Measurements from ENCODE around the gene NKD2.
"Not testable (repeated sequence)": the region's sequence is repeated elsewhere in the genome, so short reads cannot be mapped to it uniquely, and the experiment has no call there.

The NKD2 gene

GRCh38 chr5:1014781-1015221 is 6.2 kb downstream of the NKD2 start:
- DNase-seq: no peak

DNA sequence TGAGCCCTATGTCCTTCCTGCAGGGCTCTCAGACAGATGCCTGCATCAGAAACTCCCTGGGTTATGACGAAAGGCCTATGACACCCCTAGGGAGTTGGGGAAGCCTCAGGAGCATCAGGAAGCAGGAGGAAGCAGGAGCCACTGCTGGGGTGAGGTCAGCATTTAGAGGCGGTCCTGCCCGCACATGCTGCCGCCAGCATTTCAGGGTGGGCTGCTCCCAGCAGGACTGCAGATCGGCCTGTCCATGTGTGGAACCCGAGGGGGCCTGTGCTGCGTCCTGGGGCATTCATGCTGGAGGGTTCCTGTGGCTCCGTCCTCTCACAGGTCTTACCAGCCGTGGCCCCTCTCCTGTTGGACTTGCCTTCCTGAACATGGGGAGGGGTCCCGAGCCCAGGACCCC is 6.9 kb downstream of the NKD2 start:
- DNase-seq: no peak

- no peak for DNase-seq
These were observed 7.4 kb downstream of the NKD2 start for GRCh38 chr5:1016036-1016435.

DNA sequence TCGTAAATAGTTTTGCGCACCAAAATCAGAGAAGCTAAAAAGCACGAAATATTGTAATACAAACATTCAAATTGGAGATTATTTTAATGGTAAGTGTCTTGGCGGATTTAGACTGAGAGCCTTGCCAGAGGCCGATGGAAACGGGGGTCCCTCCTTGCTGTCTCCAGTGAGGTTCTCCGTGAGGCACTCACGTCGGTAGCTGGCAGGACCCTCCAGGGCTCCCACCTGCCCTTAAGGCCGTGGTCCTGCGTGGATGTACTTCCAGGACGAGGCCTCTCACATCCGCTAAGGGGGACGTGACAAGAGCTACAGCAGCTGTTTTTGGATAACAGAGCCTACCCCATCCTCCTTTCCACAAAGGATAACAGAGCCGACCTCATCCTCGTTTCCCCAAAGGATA is 7.9 kb downstream of the NKD2 start:
- no peak for DNase-seq

DNA sequence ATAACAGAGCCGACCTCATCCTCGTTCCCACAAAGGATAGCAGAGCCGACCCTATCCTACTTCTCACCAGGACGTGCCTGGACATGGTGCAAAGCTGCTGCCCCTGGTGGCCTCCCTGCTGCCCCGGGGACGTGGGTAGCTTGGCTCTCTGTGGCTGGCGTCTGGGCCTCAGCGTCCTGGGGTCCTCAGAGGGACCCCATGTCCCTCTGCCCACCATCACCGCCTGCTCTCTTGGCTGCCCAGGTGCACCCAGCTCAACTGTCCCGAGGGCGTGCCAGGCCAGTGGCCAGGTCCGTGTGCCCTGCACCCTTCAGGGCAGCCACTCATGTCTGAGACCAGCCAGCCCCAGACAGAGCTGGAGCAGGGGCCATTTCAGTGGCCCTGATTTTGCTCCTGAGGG is 8.5 kb downstream of the NKD2 start:
- no peak for DNase-seq

DNA sequence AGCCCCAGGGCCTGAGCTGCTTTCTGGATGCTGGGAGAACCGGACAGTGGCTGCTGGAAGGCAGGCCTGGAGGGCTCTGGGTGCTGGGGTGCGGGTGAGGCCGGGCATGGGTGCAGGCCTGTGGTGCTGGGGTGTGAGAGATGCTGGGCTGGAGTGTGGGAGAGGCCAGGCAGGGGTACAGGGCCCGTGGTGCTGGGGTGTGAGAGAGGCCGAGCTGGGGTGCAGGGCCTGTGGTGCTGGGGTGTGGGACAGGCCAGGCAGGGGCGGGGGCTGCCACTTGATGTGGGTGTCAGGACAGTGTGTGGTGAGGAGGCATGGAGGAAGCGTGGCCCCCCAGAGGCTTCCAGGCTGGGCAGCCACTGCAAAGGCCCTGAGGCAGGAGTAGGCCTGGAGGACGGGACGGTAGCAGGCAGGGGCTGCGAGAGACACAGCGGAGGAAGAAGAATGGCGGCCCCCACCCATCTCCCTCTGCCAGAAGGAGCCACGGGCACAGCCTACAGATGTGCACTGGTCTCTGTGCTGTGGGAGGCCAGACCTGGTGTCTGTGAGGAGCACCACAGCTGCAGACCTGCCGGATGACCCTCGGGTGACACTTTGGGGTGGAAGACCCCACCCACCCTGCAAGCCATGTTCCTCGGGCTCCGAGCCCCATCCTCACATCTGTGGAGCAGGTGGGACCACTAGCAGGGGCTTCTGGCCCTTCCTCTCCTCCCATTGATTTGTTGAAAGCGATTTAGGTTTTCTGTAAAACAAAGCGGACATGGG is 9.3 kb downstream of the NKD2 start:
- DNase-seq: no peak

- no peak for DNase-seq
These were observed 10.0 kb downstream of the NKD2 start for GRCh38 chr5:1018596-1018995.

DNA sequence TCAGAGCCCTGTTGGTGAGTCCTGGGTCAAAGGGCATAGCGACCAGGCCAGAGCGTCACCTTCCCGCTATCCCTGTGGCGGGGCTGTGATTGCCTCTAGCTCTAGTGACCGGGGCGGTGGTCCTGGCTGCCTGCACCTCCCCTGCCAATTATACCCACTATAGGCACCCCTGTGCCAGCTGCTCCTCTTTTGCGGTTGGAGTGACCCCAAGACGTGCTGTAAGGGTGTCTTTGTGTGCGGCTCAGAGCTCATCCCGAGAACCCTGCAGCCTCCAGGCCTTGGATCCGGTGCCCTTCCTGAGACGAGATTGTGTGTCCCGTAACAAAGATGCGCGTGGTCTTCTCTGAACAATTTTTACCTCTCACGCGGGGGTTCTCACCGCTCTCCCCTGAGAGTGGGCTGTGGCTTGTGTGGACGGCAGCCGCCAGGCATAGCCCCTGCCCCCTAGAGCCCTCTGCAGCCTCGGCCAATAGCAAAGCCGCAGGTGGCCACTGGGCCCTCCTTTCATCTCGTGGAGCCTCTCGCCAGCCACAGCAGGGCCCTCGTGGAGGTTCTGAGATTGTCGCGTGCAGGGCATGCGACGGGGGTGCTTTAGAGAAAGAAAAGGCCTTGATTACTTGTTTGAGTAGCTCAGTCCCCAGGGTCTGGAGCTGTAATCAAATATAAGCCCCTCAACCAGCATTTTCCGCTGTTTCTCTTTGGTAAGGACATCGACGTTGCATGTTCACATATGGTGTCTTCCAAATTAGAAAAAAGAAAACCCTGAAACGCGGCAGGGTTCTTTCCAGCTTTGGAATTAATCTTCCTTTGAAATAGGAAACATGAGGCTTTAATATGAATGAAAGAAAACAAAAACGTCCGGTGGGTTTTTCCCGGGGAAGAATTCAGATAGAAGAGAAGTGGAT is 10.7 kb downstream of the NKD2 start:
- no peak for DNase-seq

GRCh38 chr5:1020452-1020961 is 11.9 kb downstream of the NKD2 start:
- DNase-seq: no peak

- DNase-seq: no peak
These were observed 12.8 kb downstream of the NKD2 start for GRCh38 chr5:1021136-1021968.

DNA sequence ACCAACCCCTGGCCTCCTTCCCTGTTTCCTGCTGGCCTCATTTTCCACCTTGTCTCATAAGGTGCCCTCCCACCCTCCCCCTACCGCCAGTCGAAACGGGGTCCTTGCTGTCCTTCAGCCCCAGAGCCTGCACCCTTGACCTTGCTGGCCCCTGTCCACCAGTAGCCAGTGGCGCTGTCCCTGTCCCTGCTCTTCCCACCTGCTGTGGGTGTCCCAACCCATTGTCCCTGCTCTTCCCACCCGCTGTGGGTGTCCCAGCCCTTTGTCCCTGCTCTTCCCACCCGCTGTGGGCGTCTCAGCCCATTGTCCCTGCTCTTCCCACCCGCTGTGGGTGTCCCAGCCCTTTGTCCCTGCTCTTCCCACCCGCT is 13.4 kb downstream of the NKD2 start:
- not testable (repeated sequence) for DNase-seq

DNA sequence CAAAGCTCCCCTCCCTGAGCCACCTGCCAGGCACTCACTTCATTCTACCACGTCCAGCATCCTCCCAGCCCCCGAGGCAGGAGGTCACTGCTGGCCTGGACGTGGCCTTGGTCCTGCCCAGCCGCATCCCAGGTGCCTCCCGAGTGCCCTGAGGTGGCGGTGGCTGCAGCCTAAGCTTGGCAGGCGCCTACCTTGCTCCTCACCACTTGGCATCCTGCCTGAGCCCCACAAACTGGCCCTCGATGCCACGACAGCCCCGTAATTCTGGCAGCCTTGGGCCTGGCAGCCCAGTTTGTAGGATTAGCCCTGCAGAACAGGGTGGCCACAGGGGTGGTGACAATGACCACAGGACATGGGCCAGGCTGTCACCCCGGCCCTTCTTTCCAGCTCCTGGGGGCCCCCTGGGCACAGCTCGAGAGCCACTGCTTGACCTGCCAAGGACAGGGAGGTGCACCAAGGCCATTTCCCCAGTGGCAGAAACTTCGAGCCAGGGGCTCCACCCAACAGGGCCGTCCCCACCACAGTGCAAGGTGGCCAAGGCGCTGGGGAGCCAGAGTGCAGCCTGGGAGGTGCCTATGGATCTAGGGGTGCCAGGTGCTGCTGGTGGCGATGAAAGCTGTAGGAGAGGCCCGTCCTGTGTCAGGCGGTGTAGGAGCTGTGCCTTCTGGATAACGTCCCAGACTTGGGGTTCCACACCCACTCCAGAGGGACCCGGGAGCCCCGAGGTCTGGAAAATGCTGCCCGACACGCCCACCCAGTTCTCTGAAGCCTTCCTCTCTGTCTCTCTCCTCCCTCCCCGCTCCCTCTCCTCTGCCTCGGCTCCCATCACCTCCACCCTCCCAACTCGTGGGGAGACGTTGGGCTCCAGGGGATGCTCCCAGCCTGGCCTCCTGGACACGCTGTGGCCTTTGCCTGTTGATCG is 18.4 kb downstream of the NKD2 start:
- no peak for DNase-seq

DNA sequence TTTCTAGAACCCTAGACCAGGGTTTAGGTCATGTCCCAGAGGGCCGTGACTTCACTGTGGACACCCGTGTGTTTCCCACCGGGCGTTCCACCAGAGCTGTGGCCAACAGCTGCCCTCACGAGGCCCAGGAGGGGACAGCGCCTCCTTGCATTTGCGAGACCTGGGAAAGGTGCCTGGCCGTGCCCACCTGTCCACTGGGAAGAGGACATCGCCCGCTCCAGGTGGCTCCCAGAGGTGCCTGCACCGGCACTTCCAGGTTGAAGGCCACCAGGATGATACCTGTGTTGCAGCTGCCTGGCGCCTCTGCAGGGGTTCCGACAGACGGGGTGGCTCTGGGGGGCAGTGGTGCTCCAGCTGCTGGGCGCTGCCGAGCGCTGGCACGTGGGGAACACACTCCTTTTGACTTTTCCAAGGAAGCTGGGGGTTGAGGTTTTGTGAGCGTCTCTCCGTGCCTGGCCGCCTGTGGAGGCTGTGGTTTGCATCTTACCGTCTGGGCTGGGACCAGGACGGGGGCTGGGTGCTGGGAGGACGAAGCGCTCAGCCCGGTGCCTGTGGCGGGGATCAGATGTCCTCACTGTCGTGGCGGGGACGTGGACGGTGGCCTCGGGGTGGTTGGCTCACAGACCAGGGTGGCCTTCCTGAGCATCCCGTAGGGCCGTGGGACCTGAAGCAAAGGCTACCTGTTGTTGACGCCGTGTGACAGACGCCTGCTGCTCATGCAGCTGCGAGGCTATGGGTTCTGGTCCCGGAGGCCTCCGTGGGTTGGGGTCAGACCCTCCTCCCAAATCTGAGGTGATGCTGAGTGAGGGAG is 19.2 kb downstream of the NKD2 start:
- DNase-seq: no peak

DNA sequence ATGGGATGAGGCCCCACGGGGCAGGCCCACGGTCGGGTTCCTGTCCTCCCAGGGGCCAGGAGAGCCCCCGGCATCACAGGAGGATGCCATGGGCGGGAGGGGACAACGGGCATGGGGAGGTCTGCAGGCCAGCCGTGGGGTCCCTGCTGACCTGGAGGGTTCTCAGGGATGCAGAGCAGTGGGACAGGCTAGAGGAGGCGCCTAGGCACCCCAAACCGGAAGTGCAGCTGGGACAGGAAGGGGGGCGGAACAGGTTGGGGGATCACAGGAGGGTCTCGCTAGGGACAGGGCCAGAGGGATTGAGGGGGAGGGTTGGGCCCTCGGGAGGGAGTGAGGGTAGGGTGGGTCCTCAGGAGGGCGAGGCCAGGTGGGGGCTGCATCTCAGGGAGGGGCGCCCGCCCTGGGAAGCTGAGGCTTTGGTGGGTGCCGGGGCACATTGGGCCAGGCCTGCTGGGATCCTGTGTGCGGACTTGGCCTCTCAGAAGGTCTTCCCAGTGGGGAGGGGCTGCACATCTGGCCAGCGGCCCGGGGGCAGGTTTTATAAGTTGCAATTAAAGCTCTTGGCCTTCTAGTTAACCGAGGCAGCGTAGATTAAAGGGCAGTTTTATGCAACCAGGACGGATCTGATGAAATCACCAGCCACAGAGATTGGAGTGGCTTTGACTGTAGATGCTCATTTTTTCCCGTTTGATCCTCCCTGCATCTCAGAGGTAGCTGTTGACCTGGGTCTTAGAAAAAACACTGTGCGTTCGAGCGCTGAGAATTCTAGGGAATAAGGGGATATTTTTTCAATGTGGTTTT is 20.1 kb downstream of the NKD2 start:
- DNase-seq: no peak

DNA sequence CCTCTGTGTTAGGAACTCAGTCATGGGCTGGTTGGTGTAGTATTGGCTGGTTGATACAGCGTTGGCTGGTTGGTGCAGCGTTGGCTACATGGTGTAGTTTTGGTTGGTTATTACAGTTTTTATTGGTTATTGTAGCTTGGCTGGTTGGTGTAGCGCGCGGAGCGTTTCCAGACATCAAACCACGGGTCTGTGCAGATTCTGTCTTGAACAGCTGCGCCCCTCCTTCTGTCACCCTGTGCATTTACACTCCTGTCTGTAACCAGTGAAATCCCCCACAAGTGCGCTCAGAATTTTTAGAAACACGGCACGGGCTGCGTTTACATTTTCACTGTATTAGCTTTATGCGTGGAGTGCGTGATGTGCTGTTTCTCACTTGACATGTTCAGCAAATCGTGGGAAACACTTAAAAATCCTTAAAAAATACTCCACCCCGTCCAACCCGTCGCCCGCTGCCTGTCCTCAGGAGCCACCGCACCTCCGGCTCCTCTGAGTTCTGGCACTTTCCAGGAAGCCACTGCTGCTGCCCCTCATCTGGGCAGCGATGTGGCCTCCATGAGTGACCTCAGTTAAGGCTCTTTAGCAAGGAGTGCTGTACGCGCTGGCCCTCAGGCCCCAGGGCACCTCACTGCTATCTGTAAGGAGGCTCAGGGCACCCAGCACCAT is 20.8 kb downstream of the NKD2 start:
- DNase-seq: no peak

DNA sequence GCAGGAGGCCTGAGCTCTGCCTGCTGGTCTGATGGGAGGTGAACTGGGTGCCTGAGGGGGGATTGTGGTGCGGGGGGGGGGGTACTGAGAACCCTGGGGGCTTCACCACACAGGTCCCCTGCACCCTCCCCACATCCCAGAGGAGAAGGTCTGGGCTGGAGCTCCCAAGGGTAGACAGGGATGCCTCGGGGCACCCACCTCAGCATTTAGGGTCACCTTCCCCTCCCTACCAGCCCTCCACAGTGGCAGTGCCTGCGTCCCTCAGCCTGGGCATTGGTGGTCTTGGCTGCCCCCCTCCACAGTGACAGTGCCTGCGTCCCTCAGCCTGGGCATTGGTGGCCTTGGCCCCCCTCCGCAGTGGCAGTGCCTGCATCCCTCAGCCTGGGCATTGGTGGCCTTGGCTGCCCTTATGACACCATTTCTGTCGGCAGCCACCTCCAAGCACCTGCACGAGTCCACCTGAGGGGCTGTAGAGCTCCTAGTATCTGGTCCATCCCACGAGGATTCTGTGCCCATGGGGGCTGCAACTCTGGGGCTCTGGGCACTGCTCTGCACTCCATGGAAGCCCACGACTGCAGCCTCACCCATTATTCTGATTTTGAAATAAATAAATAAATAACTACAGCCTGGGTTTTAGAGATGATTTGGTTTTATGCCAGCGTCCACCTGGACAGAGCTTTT is 21.5 kb downstream of the NKD2 start:
- no peak for DNase-seq

GRCh38 chr5:1030801-1031271 is 22.2 kb downstream of the NKD2 start:
- DNase-seq: no peak

GRCh38 chr5:1031306-1031959 is 22.8 kb downstream of the NKD2 start:
- no peak for DNase-seq

All from fibroblast of skin of back (primary cell).